Lower leg skin (tissue), 4 donors: ENCODE measurements around the gene ATP4A. TPM values are rescaled to one million over a fixed set of nuclear protein-coding genes. Genes with fewer than 3 reads are reported as not detected.

ENCODE experiments used
- DNase-seq, 2 donors: peaks; one replicate each; pipeline ENCODE4 v3.0.0-alpha.2; 2019; ENCODE audit warnings: low spot score in 2 of 2
- H3K4me3 ChIP-seq: fragments of 200-600 bp; sonication (generic); 2 replicates; pipeline ENCODE4 v1.5.1; 2017; ENCODE audit warnings: mild to moderate bottlenecking, low read depth; ENCODE audit not compliant: poor library complexity, severe bottlenecking
- POLR2A ChIP-seq, 2 donors: fragments of 450-650 bp; IDR thresholded peaks; one replicate each; pipeline ENCODE4 v1.6.1; 2016 to 2017; ENCODE audit warnings: antibody characterized with exemption in 2 of 2, mild to moderate bottlenecking in 1 of 2, moderate library complexity in 1 of 2
- WGBS, 2 donors: methylation state at CpG; one replicate each; pipeline ENCODE4 v1.1.5; 2018; 5-methylcytosine and 5-hydroxymethylcytosine counted together
- intact Hi-C: fragments of 100-400 bp; cut with DNase I; formaldehyde crosslinking; loops from one replicate; pipeline ENCODE4 v1.15.0; 2023; ENCODE audit warnings: low total_unique reads
- total RNA-seq, 4 donors: library from RNA; depleted of rRNA; stranded (reverse); fragments of >200 nt; gene quantifications; one replicate each; pipeline ENCODE4 v1.1.0, GENCODE V29; 2016
- TF ChIP-seq, protein P1 (sequence below), 3 donors: fragments of 450-650 bp; IDR thresholded peaks; one replicate each; pipeline ENCODE4 v1.5.1; 2016; ENCODE audit warnings: antibody characterized with exemption in 3 of 3, mild to moderate bottlenecking in 3 of 3, moderate library complexity in 2 of 3

Gene ATP4A
- total RNA-seq, 4 donors from 2014 or later = not detected

DNA sequence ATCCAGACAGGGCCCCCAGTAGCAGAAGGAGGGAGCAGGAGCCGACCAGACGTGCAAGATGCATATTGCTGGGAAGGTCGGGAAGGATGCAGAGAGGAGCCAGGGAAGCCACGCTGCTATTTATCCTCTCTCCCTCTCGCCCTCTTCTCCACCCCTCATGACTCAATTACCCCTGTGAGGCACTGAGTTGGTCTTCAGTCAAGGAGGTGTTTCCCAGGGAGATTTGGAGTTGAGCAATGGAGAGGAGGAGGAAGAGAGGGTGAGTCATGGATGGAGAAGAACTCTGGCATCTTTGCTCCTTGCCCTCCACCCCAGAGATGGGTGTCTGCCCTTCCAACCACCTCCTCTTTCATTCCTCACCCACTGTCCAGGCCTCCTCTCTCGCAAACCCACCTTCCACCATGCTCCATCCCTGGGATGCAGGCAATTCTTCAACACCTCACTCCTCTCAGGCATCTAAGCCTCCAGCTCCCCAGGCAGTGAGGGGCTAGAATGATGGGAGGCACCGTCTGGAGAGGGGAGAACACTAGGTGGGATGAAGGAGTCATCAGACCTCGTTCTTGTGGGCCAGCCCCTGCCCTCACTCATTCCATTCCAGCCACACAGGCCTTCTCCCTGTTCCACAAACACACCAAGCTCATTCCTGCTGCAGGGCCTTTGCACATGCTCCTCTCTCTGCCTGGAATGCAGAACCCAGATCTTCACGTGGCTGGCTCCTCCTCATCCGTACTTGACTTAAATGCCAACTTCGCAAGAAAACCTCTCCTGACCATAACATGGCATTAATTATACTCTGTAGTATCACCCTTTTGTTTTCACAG, 35.0 kb downstream of the ATP4A start, which contains the start of gene SBSN:
SBSN (minus strand) TSS at position 94 of the 821 bp plus-strand sequence; CDS start at position 64, 30 bp downstream.
- WGBS, 2 donors = 62 to 76% methylated on average over 10 to 11 of the region's 11 CpGs
- TF ChIP-seq, protein P1, sequence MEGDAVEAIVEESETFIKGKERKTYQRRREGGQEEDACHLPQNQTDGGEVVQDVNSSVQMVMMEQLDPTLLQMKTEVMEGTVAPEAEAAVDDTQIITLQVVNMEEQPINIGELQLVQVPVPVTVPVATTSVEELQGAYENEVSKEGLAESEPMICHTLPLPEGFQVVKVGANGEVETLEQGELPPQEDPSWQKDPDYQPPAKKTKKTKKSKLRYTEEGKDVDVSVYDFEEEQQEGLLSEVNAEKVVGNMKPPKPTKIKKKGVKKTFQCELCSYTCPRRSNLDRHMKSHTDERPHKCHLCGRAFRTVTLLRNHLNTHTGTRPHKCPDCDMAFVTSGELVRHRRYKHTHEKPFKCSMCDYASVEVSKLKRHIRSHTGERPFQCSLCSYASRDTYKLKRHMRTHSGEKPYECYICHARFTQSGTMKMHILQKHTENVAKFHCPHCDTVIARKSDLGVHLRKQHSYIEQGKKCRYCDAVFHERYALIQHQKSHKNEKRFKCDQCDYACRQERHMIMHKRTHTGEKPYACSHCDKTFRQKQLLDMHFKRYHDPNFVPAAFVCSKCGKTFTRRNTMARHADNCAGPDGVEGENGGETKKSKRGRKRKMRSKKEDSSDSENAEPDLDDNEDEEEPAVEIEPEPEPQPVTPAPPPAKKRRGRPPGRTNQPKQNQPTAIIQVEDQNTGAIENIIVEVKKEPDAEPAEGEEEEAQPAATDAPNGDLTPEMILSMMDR (IDR thresholded peaks at IDR 0.05) = no peak
- no peak for TF ChIP-seq POLR2A (IDR thresholded peaks at IDR 0.05)
- DNase-seq = no peak
- intact Hi-C loops = no loop called here
- H3K4me3 ChIP-seq = no peak within 1 kb of the TSS

DNA sequence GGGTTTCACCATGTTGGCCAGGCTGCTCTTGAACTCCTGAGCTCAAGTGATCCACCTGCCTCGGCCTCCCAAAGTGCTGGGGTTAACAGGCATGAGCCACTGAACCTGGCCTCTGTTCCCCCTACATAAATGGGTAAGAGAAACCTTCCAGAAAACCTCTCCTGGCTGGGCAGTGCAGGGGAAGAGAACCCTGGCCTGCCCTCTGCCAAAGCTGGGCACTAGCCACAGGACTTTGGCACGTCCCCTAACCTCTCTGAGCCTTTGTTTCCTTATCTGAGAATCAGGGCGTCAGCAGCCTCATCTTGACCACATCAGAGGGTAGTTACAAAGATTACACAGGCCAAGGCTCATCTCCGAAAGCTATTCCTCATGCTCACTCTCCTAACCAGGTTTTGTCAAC, 37.6 kb downstream of the ATP4A start:
- TF ChIP-seq, protein P1 (IDR thresholded peaks at IDR 0.05) = no peak
- no peak for TF ChIP-seq POLR2A (IDR thresholded peaks at IDR 0.05)
- no peak overlapping the region for H3K4me3 ChIP-seq
- intact Hi-C loops = no loop called here

GRCh38 chr19:35524181-35524837, 39.1 kb downstream of the ATP4A start:
- WGBS, 2 donors = 50 to 51% methylated on average over 11 of the region's 11 CpGs
- intact Hi-C loops = no loop called here
- no peak for DNase-seq
- H3K4me3 ChIP-seq = no peak overlapping the region
- no peak for TF ChIP-seq POLR2A (IDR thresholded peaks at IDR 0.05)
- TF ChIP-seq, protein P1 (IDR thresholded peaks at IDR 0.05) = no peak

More for the DNA sequence above, 37.6 kb downstream of the ATP4A start:
- no peak for DNase-seq
- WGBS, 2 donors = 78 to 89% methylated on average over 4 of the region's 4 CpGs

DNA sequence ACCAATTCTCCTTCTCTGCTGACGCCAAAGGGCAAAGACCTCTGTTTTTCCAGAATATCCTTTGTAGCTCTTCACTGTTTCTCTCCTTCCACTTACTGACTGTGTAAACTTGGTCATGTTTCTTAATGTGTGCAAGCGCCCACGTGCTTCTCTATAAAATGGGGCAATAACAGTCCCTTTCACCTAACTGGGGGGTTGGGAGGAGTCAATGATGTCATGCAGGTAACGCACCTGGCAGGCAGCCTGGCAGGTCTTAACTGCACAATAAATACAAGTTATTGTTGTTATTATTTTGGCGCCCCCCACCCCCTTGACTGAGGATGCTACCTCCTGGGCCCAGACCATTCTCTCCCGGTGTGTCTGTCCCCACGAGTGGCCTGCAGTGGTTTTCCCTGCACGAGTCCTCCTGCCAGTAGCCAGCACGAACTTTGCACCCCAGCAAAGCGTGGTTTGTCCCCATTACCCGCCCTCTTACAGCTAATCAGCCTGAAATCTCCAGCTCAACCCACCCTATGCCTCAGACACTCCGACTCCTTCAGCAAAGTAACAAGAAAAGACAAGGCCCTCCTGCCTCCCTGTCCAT, 40.6 kb downstream of the ATP4A start:
- DNase-seq = no peak
- no peak for TF ChIP-seq POLR2A (IDR thresholded peaks at IDR 0.05)
- TF ChIP-seq, protein P1 (IDR thresholded peaks at IDR 0.05) = no peak
- 83 to 84% methylated on average over 12 of the region's 12 CpGs for WGBS, 2 donors
- H3K4me3 ChIP-seq = no peak overlapping the region
- intact Hi-C loops = no loop called here

DNA sequence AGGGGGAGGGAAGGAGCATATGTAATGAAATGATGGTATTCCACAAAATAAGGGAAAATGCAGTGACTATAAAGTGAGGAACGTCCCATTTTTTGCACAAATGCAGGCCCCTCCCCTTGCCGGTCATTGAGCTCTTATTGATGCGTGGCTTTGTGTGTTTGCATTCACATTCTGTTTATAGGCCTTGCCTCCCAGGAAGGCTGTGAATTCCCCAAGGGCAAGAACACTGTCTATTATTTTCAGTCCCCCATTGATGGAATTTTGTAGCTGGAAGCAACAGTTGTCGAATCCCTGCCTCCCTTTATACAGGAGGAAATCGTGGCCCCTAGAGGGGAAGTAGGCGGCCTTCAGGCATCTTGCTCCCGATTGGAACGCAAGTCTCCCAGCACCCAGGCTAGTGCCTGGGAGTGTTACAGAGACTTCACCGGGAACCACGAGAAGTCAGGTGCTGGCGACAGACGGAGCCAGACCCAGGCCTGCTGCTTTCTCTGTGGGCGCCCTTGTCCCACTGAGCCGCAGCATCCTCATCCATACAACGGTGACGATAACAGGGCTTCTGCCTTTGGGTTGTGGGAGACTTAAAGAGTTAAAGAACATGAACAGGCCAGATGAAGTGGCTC, 42.2 kb downstream of the ATP4A start:
- TF ChIP-seq POLR2A (IDR thresholded peaks at IDR 0.05) = no peak
- TF ChIP-seq, protein P1 (IDR thresholded peaks at IDR 0.05) = no peak
- H3K4me3 ChIP-seq = no peak overlapping the region
- no peak for DNase-seq
- WGBS, 2 donors = 75 to 80% methylated on average over 16 of the region's 16 CpGs
- intact Hi-C loops = no loop called here
